ENCODE measurements around the gene MGA. TPM values are rescaled to one million over a fixed set of nuclear protein-coding genes. Genes with fewer than 3 reads are reported as not detected.
A peak's percentile ranks its signal among the peaks of the same experiment; 100 is the strongest.

MGA gene
- total and polyA plus RNA-seq, 4 donors = 2.7 to 86.2 (median 14.1) TPM

DNA sequence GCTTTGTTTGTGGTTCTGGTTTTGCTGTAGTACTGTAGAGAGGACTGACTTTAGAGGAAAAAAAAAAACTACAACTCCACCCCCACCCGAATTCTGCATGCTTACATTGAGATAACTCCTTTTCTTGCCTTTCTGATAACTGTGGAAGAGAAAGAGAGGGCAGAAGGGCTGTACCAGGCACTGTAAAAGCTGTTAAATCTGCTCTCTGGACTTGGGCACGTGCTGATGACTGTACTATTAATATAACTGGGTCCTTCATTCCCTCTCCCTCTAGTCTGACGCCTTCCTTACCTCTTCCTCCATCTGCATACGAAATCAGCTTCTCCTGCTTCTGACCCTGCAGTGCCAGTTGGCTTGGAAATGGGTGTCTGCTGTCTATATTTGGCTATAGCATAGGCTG lies 129.0 kb downstream of the MGA start:
- no peak overlapping the region for H3K9ac ChIP-seq (ENCODE audit: insufficient read depth in 1 of 2, low read length in 2 of 2)
- WGBS, 2 donors = 56 to 79% methylated on average over 4 of the region's 4 CpGs
- no peaks in the 10 kb centered on the region for H3K36me3 ChIP-seq (ENCODE audit: control insufficient read depth in 4 of 4, insufficient read depth in 4 of 4, low read length in 4 of 4)
- no peak overlapping the region for H3K27ac ChIP-seq (ENCODE audit: low read depth in 1 of 2, low read length in 1 of 2)
- peaks cover 0 to 30% (median 15%) of the 10 kb centered on the region in 5 donors for H3K4me1 ChIP-seq (ENCODE audit: control insufficient read depth in 5 of 5, insufficient read depth in 5 of 5, low read length in 5 of 5)
- no peak for ATAC-seq (ENCODE audit: insufficient read depth, low FRiP score)
- DNase-seq = peak in 1 of 3 donors; percentile 21
- no peak overlapping the region for H3K4me3 ChIP-seq
- TF ChIP-seq, protein P1, sequence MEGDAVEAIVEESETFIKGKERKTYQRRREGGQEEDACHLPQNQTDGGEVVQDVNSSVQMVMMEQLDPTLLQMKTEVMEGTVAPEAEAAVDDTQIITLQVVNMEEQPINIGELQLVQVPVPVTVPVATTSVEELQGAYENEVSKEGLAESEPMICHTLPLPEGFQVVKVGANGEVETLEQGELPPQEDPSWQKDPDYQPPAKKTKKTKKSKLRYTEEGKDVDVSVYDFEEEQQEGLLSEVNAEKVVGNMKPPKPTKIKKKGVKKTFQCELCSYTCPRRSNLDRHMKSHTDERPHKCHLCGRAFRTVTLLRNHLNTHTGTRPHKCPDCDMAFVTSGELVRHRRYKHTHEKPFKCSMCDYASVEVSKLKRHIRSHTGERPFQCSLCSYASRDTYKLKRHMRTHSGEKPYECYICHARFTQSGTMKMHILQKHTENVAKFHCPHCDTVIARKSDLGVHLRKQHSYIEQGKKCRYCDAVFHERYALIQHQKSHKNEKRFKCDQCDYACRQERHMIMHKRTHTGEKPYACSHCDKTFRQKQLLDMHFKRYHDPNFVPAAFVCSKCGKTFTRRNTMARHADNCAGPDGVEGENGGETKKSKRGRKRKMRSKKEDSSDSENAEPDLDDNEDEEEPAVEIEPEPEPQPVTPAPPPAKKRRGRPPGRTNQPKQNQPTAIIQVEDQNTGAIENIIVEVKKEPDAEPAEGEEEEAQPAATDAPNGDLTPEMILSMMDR (IDR thresholded peaks at IDR 0.05; ENCODE audit: control extremely low read depth, extremely low read depth) = no peak
- no peaks in the 10 kb centered on the region for H3K27me3 ChIP-seq (ENCODE audit: control insufficient read depth in 3 of 3, insufficient read depth in 3 of 3, low read length in 2 of 3)
- no peaks in the 10 kb centered on the region for H3K9me3 ChIP-seq (ENCODE audit: control insufficient read depth in 4 of 4, insufficient read depth in 3 of 4, low read length in 3 of 4)

DNA sequence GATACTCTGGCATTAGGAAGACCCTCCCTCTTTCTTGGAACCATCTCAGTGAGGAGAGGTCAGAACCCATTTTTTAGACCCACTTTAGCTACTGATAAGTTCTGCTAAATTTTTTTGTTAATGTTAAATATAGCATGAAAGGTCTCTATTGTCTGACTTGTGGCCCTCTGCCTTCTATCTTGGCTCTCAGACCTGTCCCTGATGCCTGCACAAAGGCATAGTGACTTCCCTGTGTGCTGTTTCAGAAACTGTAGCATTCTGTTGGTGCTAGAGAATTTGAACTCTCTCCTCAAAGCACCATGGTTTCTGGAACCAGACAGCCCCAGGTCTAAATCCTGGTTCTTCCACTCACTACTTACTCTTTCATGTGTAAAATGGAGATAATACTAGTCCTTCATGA lies 129.5 kb downstream of the MGA start:
- no peak for ATAC-seq (ENCODE audit: insufficient read depth, low FRiP score)
- no peak for DNase-seq

GRCh38 chr15:41790169-41790568 lies 130.0 kb downstream of the MGA start:
- Histone ChIP-seq H3K9me3 (ENCODE audit: control insufficient read depth in 4 of 4, insufficient read depth in 3 of 4, low read length in 3 of 4) (no peaks in the 10 kb centered on the region), H3K36me3 (ENCODE audit: control insufficient read depth in 4 of 4, insufficient read depth in 4 of 4, low read length in 4 of 4) (no peaks in the 10 kb centered on the region), H3K27ac (ENCODE audit: low read depth in 1 of 2, low read length in 1 of 2) (no peak overlapping the region), H3K9ac (ENCODE audit: insufficient read depth in 1 of 2, low read length in 2 of 2) (no peak overlapping the region), H3K27me3 (ENCODE audit: control insufficient read depth in 3 of 3, insufficient read depth in 3 of 3, low read length in 2 of 3) (no peaks in the 10 kb centered on the region), H3K4me1 (ENCODE audit: control insufficient read depth in 5 of 5, insufficient read depth in 5 of 5, low read length in 5 of 5) (peaks cover 0 to 30% (median 15%) of the 10 kb centered on the region in 5 donors), H3K4me3 (no peak overlapping the region)
- no peak for ATAC-seq (ENCODE audit: insufficient read depth, low FRiP score)
- no peak for DNase-seq
- WGBS, 2 donors = 91 to 95% methylated on average over 3 of the region's 3 CpGs
- TF ChIP-seq, protein P1 (IDR thresholded peaks at IDR 0.05; ENCODE audit: control extremely low read depth, extremely low read depth) = no peak

More for the DNA sequence above, 129.5 kb downstream of the MGA start:
- TF ChIP-seq, protein P1 (IDR thresholded peaks at IDR 0.05; ENCODE audit: control extremely low read depth, extremely low read depth) = no peak
- no peak overlapping the region for H3K4me3 ChIP-seq
- no peak overlapping the region for H3K27ac ChIP-seq (ENCODE audit: low read depth in 1 of 2, low read length in 1 of 2)
- H3K9ac ChIP-seq (ENCODE audit: insufficient read depth in 1 of 2, low read length in 2 of 2) = no peak overlapping the region
- H3K9me3 ChIP-seq (ENCODE audit: control insufficient read depth in 4 of 4, insufficient read depth in 3 of 4, low read length in 3 of 4) = no peaks in the 10 kb centered on the region
- peaks cover 0 to 30% (median 15%) of the 10 kb centered on the region in 5 donors for H3K4me1 ChIP-seq (ENCODE audit: control insufficient read depth in 5 of 5, insufficient read depth in 5 of 5, low read length in 5 of 5)
- H3K36me3 ChIP-seq (ENCODE audit: control insufficient read depth in 4 of 4, insufficient read depth in 4 of 4, low read length in 4 of 4) = no peaks in the 10 kb centered on the region
- no peaks in the 10 kb centered on the region for H3K27me3 ChIP-seq (ENCODE audit: control insufficient read depth in 3 of 3, insufficient read depth in 3 of 3, low read length in 2 of 3)

All from lung (tissue), 12 donors.